OCI-LY7 (cell line): ENCODE measurements around the gene ADCY9.

Source experiments
- CTCF ChIP-seq: fragments of 200-600 bp; sonication (generic); conservative IDR thresholded peaks from 2 replicates; pipeline ENCODE4 v1.5.1; 2014; ENCODE audit warnings: mild to moderate bottlenecking, antibody characterized with exemption, low read length, moderate library complexity, mixed read lengths
- EZH2phosphoT487 ChIP-seq: fragments of 200-600 bp; sonication (generic); IDR thresholded peaks from 2 replicates; pipeline ENCODE4 v1.6.1; 2018; ENCODE audit warnings: low read depth, borderline replicate concordance, mild to moderate bottlenecking, mixed run types, antibody characterized with exemption, low read length, moderate library complexity, mixed read lengths

- TF ChIP-seq CTCF (no peak), EZH2phosphoT487 (no peak)
These were observed 123.0 kb downstream of the ADCY9 start for GRCh38 chr16:3993052-3993785.
